LNCaP clone FGC (cell line): ENCODE measurements around the gene TNFRSF9.

Source experiments
- DNase-seq: peaks from one replicate; pipeline ENCODE4 v3.0.0-alpha.2; 2011; ENCODE audit warnings: low read depth
- H3K4me3 ChIP-seq: 2 replicates; pipeline ENCODE4 v1.5.1; 2011; ENCODE audit warnings: mild to moderate bottlenecking, low read depth, low read length, control low read depth
- CTCF ChIP-seq: IDR thresholded peaks from 2 replicates; pipeline ENCODE4 v1.5.1; 2012; ENCODE audit warnings: mild to moderate bottlenecking; ENCODE audit not compliant: control insufficient read depth, insufficient read depth; ENCODE audit errors: extremely low read depth

The TNFRSF9 gene

GRCh38 chr1:7873801-7874795 is 66.5 kb downstream of the TNFRSF9 start:
- TF ChIP-seq CTCF = no peak
- no peak overlapping the region for H3K4me3 ChIP-seq
- no peak for DNase-seq

GRCh38 chr1:7871136-7871535 is 69.5 kb downstream of the TNFRSF9 start:
- no peak overlapping the region for H3K4me3 ChIP-seq
- no peak for DNase-seq
- no peak for TF ChIP-seq CTCF

GRCh38 chr1:7869136-7869920 is 71.3 kb downstream of the TNFRSF9 start:
- no peak for DNase-seq
- TF ChIP-seq CTCF = no peak

GRCh38 chr1:7868070-7868780 is 72.4 kb downstream of the TNFRSF9 start:
- TF ChIP-seq CTCF = no peak
- DNase-seq = no peak
- H3K4me3 ChIP-seq = no peak overlapping the region

More at GRCh38 chr1:7869136-7869920, 71.3 kb downstream of the TNFRSF9 start:
- H3K4me3 ChIP-seq = no peak overlapping the region

GRCh38 chr1:7865978-7866377 is 74.7 kb downstream of the TNFRSF9 start:
- no peak overlapping the region for H3K4me3 ChIP-seq
- TF ChIP-seq CTCF = no peak
- no peak for DNase-seq
